Fibroblast of lung (primary cell): ENCODE data around the gene ST6GALNAC4. TPM values are rescaled to one million over a fixed set of nuclear protein-coding genes. Genes with fewer than 3 reads are reported as not detected.

Experiments used
- DNase-seq, 2 donors: peaks; one replicate each; pipeline versions ENCODE4 v3.0.0 to v3.0.0-alpha.2; 2010; ENCODE audit warnings: low read depth in 2 of 2
- H2AFZ ChIP-seq: 2 replicates; pipeline ENCODE4 v1.5.1; 2012; ENCODE audit warnings: low read length, control low read depth, inconsistent platforms
- H3K27ac ChIP-seq: 2 replicates; pipeline ENCODE4 v1.5.1; 2011; ENCODE audit warnings: low read length, control low read depth; ENCODE audit not compliant: insufficient read depth
- H3K27me3 ChIP-seq: 2 replicates; pipeline ENCODE4 v1.5.1; 2011; ENCODE audit warnings: mild to moderate bottlenecking, low read length; ENCODE audit not compliant: control insufficient read depth, insufficient read depth
- H3K36me3 ChIP-seq: 2 replicates; pipeline ENCODE4 v1.5.1; 2011; ENCODE audit warnings: low read length; ENCODE audit not compliant: control insufficient read depth, insufficient read depth
- H3K4me1 ChIP-seq: 2 replicates; pipeline ENCODE4 v1.5.1; 2011; ENCODE audit warnings: low read length; ENCODE audit not compliant: control insufficient read depth, insufficient read depth; ENCODE audit errors: extremely low read depth
- H3K4me2 ChIP-seq: 2 replicates; pipeline ENCODE4 v1.5.1; 2011; ENCODE audit warnings: low read length, control low read depth; ENCODE audit not compliant: insufficient read depth; ENCODE audit errors: extremely low read depth
- H3K4me3 ChIP-seq, 4 experiments: fragments of 200-600 bp in 1 of 4; sonication (generic) in 1 of 4; replicated peaks in 1 of 4; 2 replicates each; pipeline ENCODE4 v1.5.1; 2011 to 2016; ENCODE audit warnings: low read length in 4 of 4, low read depth in 3 of 4, mild to moderate bottlenecking in 3 of 4, control low read depth in 2 of 4, inconsistent platforms in 1 of 4, mixed read lengths in 1 of 4; ENCODE audit not compliant: insufficient read depth in 1 of 4; ENCODE audit errors: control extremely low read depth in 1 of 4
- H3K79me2 ChIP-seq: 2 replicates; pipeline ENCODE4 v1.5.1; 2012; ENCODE audit warnings: mild to moderate bottlenecking, low read length, inconsistent platforms; ENCODE audit not compliant: control insufficient read depth, insufficient read depth
- H3K9ac ChIP-seq: 2 replicates; pipeline ENCODE4 v1.5.1; 2011; ENCODE audit warnings: mild to moderate bottlenecking, low read length, control low read depth; ENCODE audit not compliant: insufficient read depth
- H3K9me3 ChIP-seq: 2 replicates; pipeline ENCODE4 v1.5.1; 2012; ENCODE audit warnings: low read depth, low read length; ENCODE audit not compliant: control insufficient read depth, insufficient read depth
- H4K20me1 ChIP-seq: 2 replicates; pipeline ENCODE4 v1.5.1; 2011; ENCODE audit warnings: low read length; ENCODE audit not compliant: control insufficient read depth, insufficient read depth; ENCODE audit errors: extremely low read depth
- CTCF ChIP-seq, 2 donors: IDR thresholded peaks in 1 of 2; conservative IDR thresholded peaks in 1 of 2; 1 replicate in 1 of 2; 2 replicates in 1 of 2; pipeline ENCODE4 v1.5.1; 2011 to 2012; ENCODE audit warnings: low read length in 2 of 2, control low read depth in 1 of 2, inconsistent platforms in 1 of 2, low read depth in 1 of 2, mild to moderate bottlenecking in 1 of 2
- EZH2 ChIP-seq: IDR thresholded peaks from 2 replicates; pipeline ENCODE4 v1.5.1; 2012; ENCODE audit warnings: low read length, control low read depth, mild to moderate bottlenecking; ENCODE audit errors: missing control alignments
- polyA plus RNA-seq, 2 donors: library from polyadenylated mRNA; depleted of rRNA in 1 of 2; stranded (reverse) in 1 of 2; unstranded in 1 of 2; fragments of >200 nt; gene quantifications; 2 replicates each; pipeline ENCODE4 v1.2.1, GENCODE V29; 2011 to 2012; ENCODE audit warnings: missing spikeins in 1 of 2
- total RNA-seq: library from RNA; depleted of rRNA; stranded (reverse); fragments of >200 nt; gene quantifications from 2 replicates; pipeline ENCODE4 v1.2.1, GENCODE V29; 2014

The ST6GALNAC4 gene
- total and polyA plus RNA-seq, 2 donors (not counting 1 experiment from before 2014, with no cell fraction given), result 16.4 to 28.1 TPM

- TF ChIP-seq EZH2 (no peak), CTCF (conservative IDR thresholded peaks at IDR 0.05 in 1 of 2, IDR thresholded peaks at IDR 0.05 in 1 of 2; ENCODE audit: low read depth in 1 of 2, low read length in 2 of 2) (peak; percentile 6 to 36)
- Histone ChIP-seq H3K4me1 (peaks cover 19% of the 10 kb centered on the region), H3K36me3 (peaks cover 1% of the 10 kb centered on the region), H3K27ac (peak within 1 kb of the TSS; percentile 83), H3K79me2 (peaks cover 10% of the 10 kb centered on the region), H3K9me3 (no peaks in the 10 kb centered on the region), H3K4me2 (peak within 1 kb of the TSS; percentile 80), H3K4me3 (peak within 1 kb of the TSS; percentile 42 to 60 (median 54)), H4K20me1 (no peaks in the 10 kb centered on the region), H2AFZ (no peak within 1 kb of the TSS), H3K27me3 (no peaks in the 10 kb centered on the region), H3K9ac (peak within 1 kb of the TSS; percentile 63)
- peak; percentile 77 to 82 for DNase-seq
Measured at GRCh38 chr9:127930231-127931091, 13.6 kb upstream of the ST6GALNAC4 start, which contains the start of gene PIP5KL1. Gene PIP5KL1, minus strand, starts transcription at chr9:127930777. Its CDS starts 25 bp downstream, at chr9:127930752.

- Histone ChIP-seq H3K27ac (no peak overlapping the region), H2AFZ (no peak overlapping the region), H3K27me3 (no peaks in the 10 kb centered on the region), H3K36me3 (no peaks in the 10 kb centered on the region), H3K4me1 (peaks cover 19% of the 10 kb centered on the region), H4K20me1 (no peaks in the 10 kb centered on the region), H3K4me3 (no peak overlapping the region), H3K9ac (no peak overlapping the region), H3K79me2 (peaks cover 2% of the 10 kb centered on the region), H3K9me3 (no peaks in the 10 kb centered on the region), H3K4me2 (no peak overlapping the region)
- TF ChIP-seq EZH2 (no peak), CTCF (conservative IDR thresholded peaks at IDR 0.05 in 1 of 2, IDR thresholded peaks at IDR 0.05 in 1 of 2; ENCODE audit: low read depth in 1 of 2, low read length in 2 of 2) (no peak)
- DNase-seq, result no peak
Measured at GRCh38 chr9:127929625-127929979, 12.8 kb upstream of the ST6GALNAC4 start.

GRCh38 chr9:127928676-127929624 lies 12.1 kb upstream of the ST6GALNAC4 start:
- no peak overlapping the region for H3K4me2 ChIP-seq
- no peak overlapping the region for H2AFZ ChIP-seq
- no peaks in the 10 kb centered on the region for H3K79me2 ChIP-seq
- TF ChIP-seq CTCF (conservative IDR thresholded peaks at IDR 0.05 in 1 of 2, IDR thresholded peaks at IDR 0.05 in 1 of 2; ENCODE audit: low read depth in 1 of 2, low read length in 2 of 2), result no peak
- TF ChIP-seq EZH2, result no peak
- H4K20me1 ChIP-seq, result no peaks in the 10 kb centered on the region
- no peak overlapping the region for H3K4me3 ChIP-seq
- DNase-seq, result no peak
- H3K9me3 ChIP-seq, result no peaks in the 10 kb centered on the region
- H3K27me3 ChIP-seq, result no peaks in the 10 kb centered on the region
- H3K9ac ChIP-seq, result no peak overlapping the region
- H3K4me1 ChIP-seq, result peaks cover 20% of the 10 kb centered on the region
- H3K36me3 ChIP-seq, result no peaks in the 10 kb centered on the region
- no peak overlapping the region for H3K27ac ChIP-seq
